Muscle layer of duodenum (tissue), 2 donors: Measurements from ENCODE around the gene SH3PXD2A.
A peak's percentile ranks its signal among the peaks of the same experiment; 100 is the strongest.

Experiments
- H3K27ac ChIP-seq: one replicate; pipeline ENCODE4 v1.7.0; 2013; ENCODE audit warnings: mild to moderate bottlenecking, low read length
- H3K27me3 ChIP-seq: one replicate; pipeline ENCODE4 v1.7.0; 2013; ENCODE audit warnings: low read depth, mild to moderate bottlenecking, control low read depth, low read length
- H3K36me3 ChIP-seq, 2 donors: one replicate each; pipeline ENCODE4 v1.7.0; 2013; ENCODE audit warnings: low read length in 2 of 2, control low read depth in 1 of 2, mild to moderate bottlenecking in 1 of 2; ENCODE audit not compliant: insufficient read depth in 2 of 2, control insufficient read depth in 1 of 2
- H3K4me1 ChIP-seq, 2 donors: one replicate each; pipeline ENCODE4 v1.7.0; 2013; ENCODE audit warnings: low read length in 2 of 2, mild to moderate bottlenecking in 2 of 2, control low read depth in 1 of 2, moderate library complexity in 1 of 2; ENCODE audit not compliant: insufficient read depth in 2 of 2, control insufficient read depth in 1 of 2
- H3K4me3 ChIP-seq, 2 donors: one replicate each; pipeline ENCODE4 v1.7.0; 2013; ENCODE audit warnings: low read length in 2 of 2, low read depth in 1 of 2, mild to moderate bottlenecking in 1 of 2
- H3K9me3 ChIP-seq, 2 donors: one replicate each; pipeline ENCODE4 v1.7.0; 2013; ENCODE audit warnings: low read length in 2 of 2, control low read depth in 1 of 2, mild to moderate bottlenecking in 1 of 2; ENCODE audit not compliant: control insufficient read depth in 1 of 2
- donor health status: healthy.

SH3PXD2A gene, protein sequence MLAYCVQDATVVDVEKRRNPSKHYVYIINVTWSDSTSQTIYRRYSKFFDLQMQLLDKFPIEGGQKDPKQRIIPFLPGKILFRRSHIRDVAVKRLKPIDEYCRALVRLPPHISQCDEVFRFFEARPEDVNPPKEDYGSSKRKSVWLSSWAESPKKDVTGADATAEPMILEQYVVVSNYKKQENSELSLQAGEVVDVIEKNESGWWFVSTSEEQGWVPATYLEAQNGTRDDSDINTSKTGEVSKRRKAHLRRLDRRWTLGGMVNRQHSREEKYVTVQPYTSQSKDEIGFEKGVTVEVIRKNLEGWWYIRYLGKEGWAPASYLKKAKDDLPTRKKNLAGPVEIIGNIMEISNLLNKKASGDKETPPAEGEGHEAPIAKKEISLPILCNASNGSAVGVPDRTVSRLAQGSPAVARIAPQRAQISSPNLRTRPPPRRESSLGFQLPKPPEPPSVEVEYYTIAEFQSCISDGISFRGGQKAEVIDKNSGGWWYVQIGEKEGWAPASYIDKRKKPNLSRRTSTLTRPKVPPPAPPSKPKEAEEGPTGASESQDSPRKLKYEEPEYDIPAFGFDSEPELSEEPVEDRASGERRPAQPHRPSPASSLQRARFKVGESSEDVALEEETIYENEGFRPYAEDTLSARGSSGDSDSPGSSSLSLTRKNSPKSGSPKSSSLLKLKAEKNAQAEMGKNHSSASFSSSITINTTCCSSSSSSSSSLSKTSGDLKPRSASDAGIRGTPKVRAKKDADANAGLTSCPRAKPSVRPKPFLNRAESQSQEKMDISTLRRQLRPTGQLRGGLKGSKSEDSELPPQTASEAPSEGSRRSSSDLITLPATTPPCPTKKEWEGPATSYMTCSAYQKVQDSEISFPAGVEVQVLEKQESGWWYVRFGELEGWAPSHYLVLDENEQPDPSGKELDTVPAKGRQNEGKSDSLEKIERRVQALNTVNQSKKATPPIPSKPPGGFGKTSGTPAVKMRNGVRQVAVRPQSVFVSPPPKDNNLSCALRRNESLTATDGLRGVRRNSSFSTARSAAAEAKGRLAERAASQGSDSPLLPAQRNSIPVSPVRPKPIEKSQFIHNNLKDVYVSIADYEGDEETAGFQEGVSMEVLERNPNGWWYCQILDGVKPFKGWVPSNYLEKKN

DNA sequence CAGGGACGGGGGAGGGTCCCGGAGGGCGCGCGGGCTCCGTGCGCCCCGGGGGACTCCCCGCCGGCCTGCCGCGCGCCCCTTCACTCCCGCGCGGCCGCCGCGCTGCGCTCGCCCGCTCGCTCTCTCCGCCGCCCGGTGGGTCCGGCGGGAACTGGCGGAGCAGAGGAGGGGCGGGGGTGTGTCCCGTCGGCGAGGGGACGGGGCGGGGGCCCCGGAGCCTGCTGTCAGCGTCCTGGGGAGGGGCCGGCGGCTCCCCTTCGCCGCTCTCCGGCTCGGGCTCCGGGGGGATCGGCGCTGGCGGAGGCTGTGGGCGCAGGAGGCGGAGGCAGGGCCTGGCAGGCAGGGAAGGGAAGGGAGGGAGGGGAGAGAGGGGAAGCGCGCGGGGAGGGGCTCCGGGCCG is at the start of gene SH3PXD2A:
Gene SH3PXD2A, minus strand, starts transcription at position 153 of the 400 bp plus-strand sequence. CDS start 310 bp downstream, outside the sequence.
- Histone ChIP-seq H3K9me3 (no peaks in the 10 kb centered on the region), H3K36me3 (no peaks in the 10 kb centered on the region), H3K4me3 (peak within 1 kb of the TSS; percentile 53 to 74), H3K4me1 (peaks cover 22 to 34% of the 10 kb centered on the region in 2 donors), H3K27me3 (no peaks in the 10 kb centered on the region), H3K27ac (peak within 1 kb of the TSS; percentile 73)

DNA sequence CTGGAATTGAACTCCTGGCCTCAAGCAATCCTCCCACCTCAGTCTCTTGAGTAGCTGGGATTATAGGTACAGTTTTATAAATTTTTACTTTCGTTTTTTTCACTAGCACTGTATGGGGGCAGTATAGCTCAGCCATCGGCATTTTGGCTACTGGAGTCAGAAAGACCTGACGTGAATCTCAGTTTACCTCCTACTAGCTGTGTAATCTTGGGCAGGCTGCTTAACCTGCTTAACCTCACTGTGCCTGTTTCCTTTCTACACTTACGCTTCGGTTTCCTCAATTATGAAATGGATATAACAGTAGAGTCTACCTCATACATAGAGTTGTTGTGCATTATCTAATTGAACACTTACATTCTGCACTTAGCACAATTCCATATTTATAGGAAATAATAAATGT is 45.9 kb upstream of the SH3PXD2A start:
- Histone ChIP-seq H3K27ac (no peak overlapping the region), H3K27me3 (no peaks in the 10 kb centered on the region), H3K36me3 (peaks cover 26 to 50% of the 10 kb centered on the region in 2 donors), H3K4me3 (no peak overlapping the region), H3K9me3 (no peaks in the 10 kb centered on the region), H3K4me1 (no peaks in the 10 kb centered on the region)

DNA sequence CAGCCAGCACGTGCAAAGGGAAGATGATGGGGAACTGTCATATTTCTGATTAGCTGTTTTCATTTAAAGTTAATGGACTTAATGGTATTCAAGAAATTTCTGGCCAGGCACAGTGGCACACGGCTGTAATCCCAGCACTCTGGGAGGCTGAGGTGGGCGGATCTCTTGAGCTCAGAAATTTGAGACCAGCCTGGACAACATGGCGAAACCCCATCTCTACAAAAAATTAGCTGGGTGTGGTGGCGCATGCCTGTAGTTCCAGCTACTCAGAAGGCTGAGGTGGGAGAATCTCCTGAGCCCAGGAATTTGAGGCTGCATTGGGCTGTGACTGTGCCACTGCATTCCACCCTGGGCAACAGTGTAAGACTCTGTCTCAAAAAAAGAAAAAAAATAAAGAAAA is 43.9 kb upstream of the SH3PXD2A start:
- H3K4me1 ChIP-seq, result peaks cover 9 to 13% of the 10 kb centered on the region in 2 donors
- no peaks in the 10 kb centered on the region for H3K27me3 ChIP-seq
- no peak overlapping the region for H3K4me3 ChIP-seq
- H3K36me3 ChIP-seq, result peaks cover 26 to 50% of the 10 kb centered on the region in 2 donors
- no peaks in the 10 kb centered on the region for H3K9me3 ChIP-seq
- no peak overlapping the region for H3K27ac ChIP-seq

DNA sequence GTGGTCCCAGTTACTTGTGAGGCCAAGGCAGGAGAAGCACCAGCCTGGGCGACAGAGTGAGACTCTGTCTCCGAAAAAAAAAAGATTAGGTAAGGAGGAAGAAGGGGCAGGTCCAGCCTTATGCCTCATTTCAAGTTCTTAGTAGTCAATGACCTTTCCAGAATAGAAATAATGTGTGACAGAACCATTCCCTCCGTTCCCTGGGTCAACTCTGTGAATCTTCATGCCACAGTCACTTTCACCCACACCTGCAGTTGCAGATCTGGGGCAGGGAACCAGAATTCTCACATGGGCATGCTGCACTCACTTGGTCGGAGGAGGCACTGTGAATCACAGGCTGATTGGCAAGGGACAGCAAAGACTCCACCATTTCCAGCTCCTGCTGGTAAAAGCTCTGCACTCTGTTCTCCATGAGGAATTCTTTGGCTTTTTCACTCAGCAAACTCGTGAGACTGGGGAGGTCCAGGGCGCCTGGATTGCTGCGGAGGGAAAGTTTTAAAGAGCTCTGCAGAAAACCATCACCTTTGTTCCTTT is 41.9 kb upstream of the SH3PXD2A start:
- Histone ChIP-seq H3K36me3 (peaks cover 19 to 40% of the 10 kb centered on the region in 2 donors), H3K27me3 (no peaks in the 10 kb centered on the region), H3K9me3 (no peaks in the 10 kb centered on the region), H3K4me1 (peaks cover 15 to 19% of the 10 kb centered on the region in 2 donors), H3K27ac (no peak overlapping the region), H3K4me3 (no peak overlapping the region)

DNA sequence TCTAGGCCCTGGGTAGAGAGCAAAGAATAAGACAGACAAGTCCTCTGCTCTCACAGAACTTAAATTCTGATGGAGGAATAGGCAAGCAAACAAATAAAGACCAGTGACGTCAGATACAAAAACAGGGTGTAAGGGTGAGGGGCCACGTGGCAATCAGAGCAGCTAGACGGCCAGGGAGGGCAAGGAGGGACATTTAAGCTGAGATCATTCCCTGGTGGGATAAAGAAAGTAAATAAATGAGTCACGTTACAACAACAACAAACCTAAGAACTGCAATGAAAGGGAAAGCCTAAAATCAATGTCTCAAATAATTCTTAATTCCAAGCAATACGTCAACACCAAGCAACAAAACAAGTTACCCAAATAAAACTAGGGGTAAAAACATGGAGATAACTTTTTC is 40.8 kb upstream of the SH3PXD2A start:
- Histone ChIP-seq H3K4me3 (no peak overlapping the region), H3K4me1 (peaks cover 15 to 19% of the 10 kb centered on the region in 2 donors), H3K9me3 (no peaks in the 10 kb centered on the region), H3K36me3 (peaks cover 26 to 44% of the 10 kb centered on the region in 2 donors), H3K27me3 (no peaks in the 10 kb centered on the region), H3K27ac (peak overlapping the region; percentile 81)

DNA sequence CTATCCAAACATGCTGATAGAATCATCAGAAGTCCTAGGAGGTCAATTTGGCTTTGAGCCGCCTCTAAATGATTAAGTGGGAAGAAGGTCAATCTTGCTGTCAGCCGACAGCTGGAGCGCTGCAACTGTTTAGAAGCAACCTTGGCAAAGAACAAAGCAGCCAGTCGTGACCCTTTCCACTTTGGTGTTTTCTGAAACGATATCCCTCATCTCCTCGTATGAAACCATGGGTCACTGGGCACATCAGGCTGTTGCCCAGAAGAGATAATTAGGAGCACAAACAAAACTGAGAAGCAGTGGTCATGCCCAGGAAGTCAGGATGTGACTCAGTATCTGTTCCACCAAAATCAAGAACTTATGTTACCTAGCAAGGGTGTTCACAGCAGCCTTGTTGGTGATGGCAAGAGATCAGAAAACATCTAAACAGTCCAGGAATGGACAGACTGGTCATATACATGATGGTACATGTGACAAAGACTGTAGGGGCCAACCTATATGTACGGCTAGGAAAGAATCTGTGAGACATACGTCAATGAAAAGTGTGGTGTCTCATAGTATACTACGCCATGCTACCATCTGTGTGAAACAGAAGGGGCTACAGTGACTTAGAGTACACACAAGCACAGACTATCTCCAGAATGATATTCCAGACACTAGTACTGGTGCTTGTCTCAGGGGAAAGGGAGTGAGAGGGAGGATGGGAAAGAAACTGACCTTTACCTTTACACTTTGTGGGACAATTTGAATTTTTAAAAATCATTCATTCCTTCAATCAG is 40.2 kb upstream of the SH3PXD2A start:
- Histone ChIP-seq H3K36me3 (peaks cover 32 to 47% of the 10 kb centered on the region in 2 donors), H3K27me3 (no peaks in the 10 kb centered on the region), H3K9me3 (no peaks in the 10 kb centered on the region), H3K27ac (peak overlapping the region; percentile 81), H3K4me3 (no peak overlapping the region), H3K4me1 (peaks cover 15 to 19% of the 10 kb centered on the region in 2 donors)

DNA sequence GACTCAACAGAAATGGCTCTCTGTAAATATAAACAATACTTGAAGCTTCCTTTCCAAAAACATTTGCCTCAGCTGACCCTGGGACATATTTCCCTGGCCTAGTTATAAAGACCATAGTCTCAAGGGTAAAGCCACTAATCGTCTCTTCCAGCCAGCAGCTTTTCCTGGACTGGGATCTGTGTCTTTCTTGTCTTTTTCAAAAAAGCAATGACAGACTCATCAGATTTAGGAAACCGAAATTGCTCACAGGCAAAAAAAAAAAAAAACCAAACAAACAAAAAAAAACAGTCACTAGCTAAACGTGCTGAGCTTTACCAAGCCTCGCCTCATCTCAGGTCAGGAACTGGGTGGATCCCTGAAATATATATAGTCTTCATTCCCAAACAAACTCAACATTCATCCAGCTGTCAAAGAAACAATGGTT is 39.1 kb upstream of the SH3PXD2A start:
- Histone ChIP-seq H3K9me3 (no peaks in the 10 kb centered on the region), H3K27ac (peak overlapping the region; percentile 81), H3K4me3 (no peak overlapping the region), H3K27me3 (no peaks in the 10 kb centered on the region), H3K4me1 (peaks cover 15 to 19% of the 10 kb centered on the region in 2 donors), H3K36me3 (peaks cover 31 to 42% of the 10 kb centered on the region in 2 donors)

DNA sequence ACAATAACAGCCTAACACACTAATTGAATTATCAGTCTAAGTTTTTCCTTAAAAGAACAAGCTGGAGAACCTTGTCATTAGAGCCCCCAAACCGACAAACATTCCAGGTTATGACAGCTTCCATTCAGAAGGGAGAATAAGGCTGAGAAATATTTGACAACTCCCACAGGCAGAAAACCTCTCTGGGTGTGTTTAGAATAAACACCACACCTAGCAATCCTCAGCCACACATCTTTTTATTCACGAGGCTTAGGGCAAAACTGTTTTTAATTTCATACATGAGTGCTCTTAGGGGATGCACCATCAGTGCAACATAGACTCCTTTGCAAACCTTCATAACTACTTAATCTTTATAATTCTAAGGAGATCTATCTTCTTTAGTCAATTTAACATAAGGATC is 38.4 kb upstream of the SH3PXD2A start:
- Histone ChIP-seq H3K27me3 (no peaks in the 10 kb centered on the region), H3K9me3 (no peaks in the 10 kb centered on the region), H3K36me3 (peaks cover 28 to 36% of the 10 kb centered on the region in 2 donors), H3K27ac (peak overlapping the region; percentile 81), H3K4me1 (peaks cover 15 to 20% of the 10 kb centered on the region in 2 donors), H3K4me3 (no peak overlapping the region)

DNA sequence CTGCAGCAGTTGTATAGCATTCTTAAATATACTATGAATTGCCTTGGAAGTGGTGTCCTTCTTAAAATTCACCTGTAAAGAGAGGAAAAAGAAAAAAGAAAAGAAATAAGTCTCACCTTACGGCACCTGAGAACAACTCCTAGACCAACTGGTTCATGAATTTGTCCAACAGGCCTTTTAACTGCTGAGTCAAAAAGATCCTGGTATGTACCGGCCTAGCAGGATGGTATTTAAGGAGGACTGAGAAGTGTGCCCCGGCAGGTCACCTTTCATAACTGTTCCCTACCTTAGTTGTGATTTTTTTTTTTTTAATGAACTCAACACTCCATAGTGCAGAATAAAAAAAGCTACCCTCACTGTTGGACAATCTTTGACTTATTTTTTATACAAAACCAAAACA is 36.8 kb upstream of the SH3PXD2A start:
- Histone ChIP-seq H3K4me3 (no peak overlapping the region), H3K4me1 (peaks cover 25 to 32% of the 10 kb centered on the region in 2 donors), H3K27ac (no peak overlapping the region), H3K36me3 (peaks cover 18 to 24% of the 10 kb centered on the region in 2 donors), H3K27me3 (no peaks in the 10 kb centered on the region), H3K9me3 (no peaks in the 10 kb centered on the region)

DNA sequence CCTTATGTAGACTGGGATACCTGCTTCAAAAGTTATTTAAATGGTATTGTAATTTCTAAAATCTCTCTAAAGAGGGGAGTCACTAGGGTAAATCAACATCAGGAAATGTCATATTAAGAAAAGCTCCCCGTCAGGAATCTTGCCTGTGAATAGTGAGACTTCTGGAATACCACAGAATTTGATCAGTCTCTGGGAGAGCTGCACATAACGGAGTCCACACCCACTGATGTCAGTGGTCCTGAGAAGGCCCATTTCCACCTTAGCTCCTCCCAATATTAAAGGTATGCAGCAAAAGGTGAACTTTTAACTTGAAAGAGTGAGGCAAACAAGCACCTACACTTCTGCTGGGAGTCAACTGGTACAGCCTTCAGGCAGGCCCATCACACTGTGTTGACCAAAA is 35.3 kb upstream of the SH3PXD2A start:
- Histone ChIP-seq H3K27ac (peak overlapping the region; percentile 60), H3K27me3 (no peaks in the 10 kb centered on the region), H3K36me3 (peaks cover 23 to 25% of the 10 kb centered on the region in 2 donors), H3K9me3 (no peaks in the 10 kb centered on the region), H3K4me3 (no peak overlapping the region), H3K4me1 (peaks cover 23 to 32% of the 10 kb centered on the region in 2 donors)
